CD4-positive, alpha-beta memory T cell (primary cell): ENCODE measurements around the gene SELENOS. TPM values are rescaled to one million over a fixed set of nuclear protein-coding genes. Genes with fewer than 3 reads are reported as not detected.

ENCODE experiments used
- CTCF ChIA-PET: fragments of 350-600 bp; sonication (Branson Sonifier 250); formaldehyde crosslinking; loops from one replicate; lab custom pipeline; 2021; ENCODE audit warnings: inconsistent platforms; ENCODE audit not compliant: partially characterized antibody; lab: Charles Lee
- POLR2A ChIA-PET: fragments of 350-600 bp; sonication (Branson Sonifier 250); formaldehyde crosslinking; loops from one replicate; lab custom pipeline; 2021; ENCODE audit not compliant: partially characterized antibody; lab: Charles Lee
- DNase-seq, 5 donors: peaks; one replicate each; pipeline versions ENCODE4 v3.0.0 to v3.0.0-alpha.2; 2020 to 2022; ENCODE audit warnings: mixed read lengths in 1 of 5
- H3K27ac ChIP-seq: one replicate; pipeline ENCODE4 v1.7.0; 2013; ENCODE audit warnings: low read depth, low read length
- H3K27me3 ChIP-seq: 2 replicates; pipeline ENCODE4 v1.7.0; 2013; ENCODE audit warnings: mild to moderate bottlenecking, low read length, moderate library complexity; ENCODE audit not compliant: insufficient read depth
- H3K36me3 ChIP-seq: 2 replicates; pipeline ENCODE4 v1.7.0; 2013; ENCODE audit warnings: mild to moderate bottlenecking, low read length, moderate library complexity; ENCODE audit not compliant: insufficient read depth
- H3K4me1 ChIP-seq: 2 replicates; pipeline ENCODE4 v1.7.0; 2013; ENCODE audit warnings: mild to moderate bottlenecking, low read length, moderate library complexity; ENCODE audit not compliant: insufficient read depth
- H3K4me3 ChIP-seq, 2 donors: one replicate each; pipeline ENCODE4 v1.7.0; 2013; ENCODE audit warnings: low read length in 2 of 2, mild to moderate bottlenecking in 1 of 2
- H3K9me3 ChIP-seq, 2 donors: one replicate each; pipeline ENCODE4 v1.7.0; 2013; ENCODE audit warnings: low read length in 2 of 2, control low read depth in 1 of 2; ENCODE audit not compliant: control insufficient read depth in 1 of 2
- H3K27ac Mint-ChIP-seq, 7 donors: one replicate each; pipeline ENCODE4 v1.8.0; 2020 to 2021; ENCODE audit warnings: mixed read lengths in 7 of 7, mild to moderate bottlenecking in 6 of 7, inconsistent platforms in 3 of 7, moderate library complexity in 3 of 7
- H3K27me3 Mint-ChIP-seq, 2 donors: one replicate each; pipeline ENCODE4 v1.8.0; 2020 to 2021; ENCODE audit warnings: mixed read lengths in 2 of 2
- H3K36me3 Mint-ChIP-seq, 2 donors: one replicate each; pipeline ENCODE4 v1.8.0; 2020 to 2021; ENCODE audit warnings: mixed read lengths in 2 of 2, inconsistent platforms in 1 of 2, mild to moderate bottlenecking in 1 of 2
- H3K4me1 Mint-ChIP-seq, 4 donors: one replicate each; pipeline ENCODE4 v1.8.0; 2020 to 2021; ENCODE audit warnings: mixed read lengths in 4 of 4, mild to moderate bottlenecking in 1 of 4
- H3K4me3 Mint-ChIP-seq, 8 donors: one replicate each; pipeline ENCODE4 v1.8.0; 2020 to 2021; ENCODE audit warnings: mixed read lengths in 8 of 8, mild to moderate bottlenecking in 7 of 8, moderate library complexity in 6 of 8, inconsistent platforms in 3 of 8
- H3K9me3 Mint-ChIP-seq, 8 donors: one replicate each; pipeline ENCODE4 v1.8.0; 2020 to 2021; ENCODE audit warnings: mixed read lengths in 8 of 8, mild to moderate bottlenecking in 5 of 8, inconsistent platforms in 3 of 8, moderate library complexity in 1 of 8
- intact Hi-C: fragments of 100-400 bp; cut with micrococcal nuclease; formaldehyde crosslinking; loops from one replicate; pipeline ENCODE4 v1.15.1; 2023
- polyA plus RNA-seq, 2 donors: library from polyadenylated mRNA; unstranded; fragments of 300-500 nt; fragmentation: Illumina TruSeq; gene quantifications; one replicate each; pipeline ENCODE4 v1.2.3, GENCODE V29; 2021
- total RNA-seq, 2 experiments: library from RNA; stranded (reverse); gene quantifications; one replicate each; pipeline ENCODE4 v1.2.3, GENCODE V29; 2021

Gene SELENOS
- total and polyA plus RNA-seq, 4 experiments from 2014 or later, result 49.1 to 112 (median 61.8) TPM

- Mint-ChIP-seq H3K27ac (peak overlapping the region; percentile 88 to 95 (median 92)), H3K9me3 (peaks cover 0 to 1% (median 0%) of the 10 kb centered on the region in 8 donors), H3K4me3 (peak overlapping the region; percentile 87 to 94 (median 91)), H3K36me3 (peaks cover 0 to 13% of the 10 kb centered on the region in 2 donors), H3K27me3 (no peaks in the 10 kb centered on the region), H3K4me1 (peaks cover 36 to 53% (median 41%) of the 10 kb centered on the region in 4 donors)
- intact Hi-C loops, result loop anchor here (1.0 to 5.0 kb wide), 4 partner anchors 9 to 649 kb away; partner anchors contain the start of genes ASB7 and LINS1
- POLR2A ChIA-PET, result interaction anchor here (0.6 to 5.7 kb wide), 14 partner anchors 10 to 1325 kb away, joined by 3 to 64 read pairs (median 4); partner anchors contain the start of genes SNRPA1 and TM2D3
- Histone ChIP-seq H3K9me3 (no peaks in the 10 kb centered on the region), H3K4me3 (peak overlapping the region; percentile 4 to 66), H3K27ac (peak overlapping the region; percentile 42), H3K36me3 (no peaks in the 10 kb centered on the region), H3K27me3 (no peaks in the 10 kb centered on the region), H3K4me1 (peaks cover 49% of the 10 kb centered on the region)
- peak in 4 of 5 donors; percentile 15 to 53 (median 20) for DNase-seq
- CTCF ChIA-PET, result interaction anchor here (0.9 to 2.9 kb wide), 5 partner anchors 8 to 164 kb away, joined by 4 to 12 read pairs (median 6); no protein-coding TSS in a partner anchor
Measured at GRCh38 chr15:101250873-101251829, 26.1 kb downstream of the SELENOS start.

GRCh38 chr15:101250341-101250831, 26.9 kb downstream of the SELENOS start:
- peak overlapping the region; percentile 87 to 94 (median 91) for H3K4me3 Mint-ChIP-seq
- peak overlapping the region; percentile 88 to 94 (median 92) for H3K27ac Mint-ChIP-seq
- DNase-seq, result peak in 1 of 5 donors; percentile 6
- POLR2A ChIA-PET, result interaction anchor here (1.2 to 5.7 kb wide), 5 partner anchors 9 to 402 kb away, joined by 3 to 64 read pairs (median 8); partner anchors contain the start of genes SNRPA1 and TM2D3
- Histone ChIP-seq H3K27ac (peak overlapping the region; percentile 28), H3K4me3 (peak overlapping the region; percentile 4 to 53), H3K27me3 (no peaks in the 10 kb centered on the region), H3K9me3 (no peaks in the 10 kb centered on the region), H3K36me3 (no peaks in the 10 kb centered on the region), H3K4me1 (peaks cover 57% of the 10 kb centered on the region)
- peaks cover 44 to 60% (median 49%) of the 10 kb centered on the region in 4 donors for H3K4me1 Mint-ChIP-seq
- H3K9me3 Mint-ChIP-seq, result peaks cover 0 to 1% (median 0%) of the 10 kb centered on the region in 8 donors
- intact Hi-C loops, result loop anchor here (1.0 to 5.0 kb wide), 3 partner anchors 8 to 648 kb away; partner anchors contain the start of genes ASB7 and LINS1
- no peaks in the 10 kb centered on the region for H3K27me3 Mint-ChIP-seq
- CTCF ChIA-PET, result interaction anchor here (2.9 kb wide), 1 partner anchor 10 kb away, joined by 12 read pairs; no protein-coding TSS in a partner anchor
- peaks cover 0 to 13% of the 10 kb centered on the region in 2 donors for H3K36me3 Mint-ChIP-seq

GRCh38 chr15:101248274-101248673, 29.0 kb downstream of the SELENOS start:
- no peaks in the 10 kb centered on the region for H3K27me3 Mint-ChIP-seq
- peaks cover 63 to 81% (median 69%) of the 10 kb centered on the region in 4 donors for H3K4me1 Mint-ChIP-seq
- no peaks in the 10 kb centered on the region for H3K36me3 ChIP-seq
- peak overlapping the region in 6 of 7 donors; percentile 37 to 89 (median 74) for H3K27ac Mint-ChIP-seq
- H3K27me3 ChIP-seq, result no peaks in the 10 kb centered on the region
- H3K27ac ChIP-seq, result no peak overlapping the region
- intact Hi-C loops, result no loop called here
- ChIA-PET CTCF (interaction anchor here (1.0 to 2.0 kb wide), 4 partner anchors 9 to 40 kb away, joined by 3 to 7 read pairs (median 4); no protein-coding TSS in a partner anchor), POLR2A (no interaction called here)
- peaks cover 0 to under 1% (median 0%) of the 10 kb centered on the region in 8 donors for H3K9me3 Mint-ChIP-seq
- peaks cover 0 to 13% of the 10 kb centered on the region in 2 donors for H3K36me3 Mint-ChIP-seq
- no peak for DNase-seq
- H3K4me3 ChIP-seq, result no peak overlapping the region
- H3K4me3 Mint-ChIP-seq, result peak overlapping the region in 3 of 8 donors; percentile 20 to 68 (median 49)
- H3K4me1 ChIP-seq, result peaks cover 78% of the 10 kb centered on the region
- no peaks in the 10 kb centered on the region for H3K9me3 ChIP-seq

GRCh38 chr15:101246824-101247745, 30.2 kb downstream of the SELENOS start:
- peaks cover 80% of the 10 kb centered on the region for H3K4me1 ChIP-seq
- H3K27me3 ChIP-seq, result no peaks in the 10 kb centered on the region
- Mint-ChIP-seq H3K4me1 (peaks cover 68 to 84% (median 73%) of the 10 kb centered on the region in 4 donors), H3K36me3 (peaks cover 0 to 8% of the 10 kb centered on the region in 2 donors), H3K27me3 (no peaks in the 10 kb centered on the region), H3K4me3 (peak overlapping the region in 6 of 8 donors; percentile 3 to 68 (median 16)), H3K27ac (peak overlapping the region; percentile 24 to 89 (median 75)), H3K9me3 (no peaks in the 10 kb centered on the region)
- no peak for DNase-seq
- H3K9me3 ChIP-seq, result no peaks in the 10 kb centered on the region
- H3K4me3 ChIP-seq, result no peak overlapping the region
- no peaks in the 10 kb centered on the region for H3K36me3 ChIP-seq
- intact Hi-C loops, result no loop called here
- POLR2A ChIA-PET, result no interaction called here
- no peak overlapping the region for H3K27ac ChIP-seq
- CTCF ChIA-PET, result interaction anchor here (1.0 to 6.1 kb wide), 5 partner anchors 9 to 239 kb away, joined by 3 to 33 read pairs (median 7); no protein-coding TSS in a partner anchor

DNA sequence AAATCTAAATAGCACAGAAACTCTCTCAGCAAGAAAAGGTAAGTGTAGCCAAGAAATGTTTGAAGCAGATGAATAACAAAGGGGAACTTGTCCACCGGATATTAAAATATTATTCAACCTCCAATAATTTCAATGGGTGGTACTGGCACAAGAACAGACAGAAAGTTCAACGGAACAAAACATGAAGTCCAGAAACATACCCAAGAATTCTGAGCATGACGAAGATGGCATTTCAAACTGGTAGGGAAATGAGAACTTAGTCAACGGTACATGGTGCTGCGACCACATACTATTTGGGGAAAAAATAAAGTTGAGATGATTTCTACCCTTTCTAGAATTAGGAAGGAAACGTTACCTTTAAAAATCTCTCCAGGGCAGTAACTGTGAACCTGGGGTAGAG, 30.9 kb downstream of the SELENOS start:
- POLR2A ChIA-PET, result no interaction called here
- Mint-ChIP-seq H3K9me3 (no peaks in the 10 kb centered on the region), H3K27ac (peak overlapping the region in 5 of 7 donors; percentile 24 to 89 (median 51)), H3K27me3 (no peaks in the 10 kb centered on the region), H3K4me1 (peaks cover 73 to 90% (median 79%) of the 10 kb centered on the region in 4 donors), H3K4me3 (peak overlapping the region in 7 of 8 donors; percentile 7 to 62 (median 27)), H3K36me3 (peaks cover 0 to 8% of the 10 kb centered on the region in 2 donors)
- no peak for DNase-seq
- no peaks in the 10 kb centered on the region for H3K9me3 ChIP-seq
- H3K36me3 ChIP-seq, result no peaks in the 10 kb centered on the region
- intact Hi-C loops, result no loop called here
- no peak overlapping the region for H3K27ac ChIP-seq
- CTCF ChIA-PET, result interaction anchor here (1.0 to 6.1 kb wide), 5 partner anchors 9 to 896 kb away, joined by 3 to 33 read pairs (median 5); no protein-coding TSS in a partner anchor
- H3K4me3 ChIP-seq, result no peak overlapping the region
- H3K4me1 ChIP-seq, result peaks cover 87% of the 10 kb centered on the region
- H3K27me3 ChIP-seq, result no peaks in the 10 kb centered on the region
